GM13976 (cell line): ENCODE measurements around the gene LMLN.

Experiments used
- DNase-seq: peaks from one replicate; pipeline ENCODE4 v3.0.0; 2012; ENCODE audit warnings: low spot score
- in situ Hi-C: fragments of 300-500 bp; cut with MboI; formaldehyde crosslinking; loops from one replicate; pipeline ENCODE4 v1.12.0; 2022; ENCODE audit warnings: low sequenced_read_pairs, mixed read lengths, inconsistent platforms; ENCODE audit not compliant: unreplicated experiment
- TF ChIP-seq, protein P1 (sequence below): IDR thresholded peaks from 2 replicates; pipeline ENCODE4 v1.5.1; 2012; ENCODE audit warnings: borderline replicate concordance, mild to moderate bottlenecking; ENCODE audit not compliant: insufficient read depth; ENCODE audit errors: extremely low read depth, missing control alignments, control extremely low read depth

Gene LMLN

DNA sequence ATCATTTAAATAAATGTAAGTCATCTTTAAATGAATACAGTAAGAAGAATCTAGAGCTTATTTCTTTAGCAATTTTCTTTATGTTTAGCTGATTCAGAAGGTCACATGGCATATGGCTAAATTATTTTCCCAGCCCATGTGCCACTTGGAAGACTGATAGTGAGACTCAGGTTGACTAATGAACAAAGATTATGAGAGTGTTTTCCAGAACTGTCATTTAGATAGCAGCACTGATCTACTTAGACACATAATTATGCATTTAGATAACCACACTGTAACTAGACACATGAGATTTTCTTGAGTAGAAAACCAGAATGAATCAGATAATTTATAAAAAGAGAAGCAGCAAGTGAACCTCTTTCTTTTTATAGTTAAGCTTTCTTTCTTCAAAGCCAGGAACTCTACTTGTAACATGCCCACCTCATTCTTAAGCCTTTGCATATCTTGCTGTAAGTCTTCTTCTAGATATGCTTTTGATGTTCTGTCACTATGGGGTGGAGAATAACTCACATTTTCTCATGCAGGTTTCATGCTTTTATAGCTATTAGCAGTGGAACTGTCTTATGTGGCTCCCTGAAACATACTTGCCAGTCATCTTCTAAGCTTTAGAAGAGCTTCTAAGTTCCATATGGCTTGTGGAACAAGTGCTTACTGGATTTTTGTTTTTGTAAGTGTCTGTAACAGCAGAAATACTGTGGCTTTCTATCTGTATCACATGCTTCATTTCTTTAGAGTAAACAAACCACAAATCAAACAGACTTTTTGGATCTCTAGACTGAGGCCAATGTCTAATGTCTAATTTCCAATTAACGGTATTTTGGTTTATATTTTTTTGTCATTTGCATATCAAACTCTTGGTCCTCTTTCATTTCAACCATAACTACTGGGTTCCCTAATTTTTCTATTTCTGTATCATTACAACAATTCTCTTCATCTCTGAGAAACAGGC lies 101.4 kb downstream of the LMLN start:
- DNase-seq, result no peak
- in situ Hi-C loops, result no loop called here
- TF ChIP-seq, protein P1, sequence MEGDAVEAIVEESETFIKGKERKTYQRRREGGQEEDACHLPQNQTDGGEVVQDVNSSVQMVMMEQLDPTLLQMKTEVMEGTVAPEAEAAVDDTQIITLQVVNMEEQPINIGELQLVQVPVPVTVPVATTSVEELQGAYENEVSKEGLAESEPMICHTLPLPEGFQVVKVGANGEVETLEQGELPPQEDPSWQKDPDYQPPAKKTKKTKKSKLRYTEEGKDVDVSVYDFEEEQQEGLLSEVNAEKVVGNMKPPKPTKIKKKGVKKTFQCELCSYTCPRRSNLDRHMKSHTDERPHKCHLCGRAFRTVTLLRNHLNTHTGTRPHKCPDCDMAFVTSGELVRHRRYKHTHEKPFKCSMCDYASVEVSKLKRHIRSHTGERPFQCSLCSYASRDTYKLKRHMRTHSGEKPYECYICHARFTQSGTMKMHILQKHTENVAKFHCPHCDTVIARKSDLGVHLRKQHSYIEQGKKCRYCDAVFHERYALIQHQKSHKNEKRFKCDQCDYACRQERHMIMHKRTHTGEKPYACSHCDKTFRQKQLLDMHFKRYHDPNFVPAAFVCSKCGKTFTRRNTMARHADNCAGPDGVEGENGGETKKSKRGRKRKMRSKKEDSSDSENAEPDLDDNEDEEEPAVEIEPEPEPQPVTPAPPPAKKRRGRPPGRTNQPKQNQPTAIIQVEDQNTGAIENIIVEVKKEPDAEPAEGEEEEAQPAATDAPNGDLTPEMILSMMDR, result no peak

GRCh38 chr3:198062068-198062465 lies 102.0 kb downstream of the LMLN start:
- no peak for DNase-seq
- in situ Hi-C loops, result no loop called here

GRCh38 chr3:198064420-198064819 lies 104.4 kb downstream of the LMLN start:
- TF ChIP-seq, protein P1, result no peak
- in situ Hi-C loops, result no loop called here
- DNase-seq, result no peak

More at GRCh38 chr3:198062068-198062465, 102.0 kb downstream of the LMLN start:
- TF ChIP-seq, protein P1, result no peak

DNA sequence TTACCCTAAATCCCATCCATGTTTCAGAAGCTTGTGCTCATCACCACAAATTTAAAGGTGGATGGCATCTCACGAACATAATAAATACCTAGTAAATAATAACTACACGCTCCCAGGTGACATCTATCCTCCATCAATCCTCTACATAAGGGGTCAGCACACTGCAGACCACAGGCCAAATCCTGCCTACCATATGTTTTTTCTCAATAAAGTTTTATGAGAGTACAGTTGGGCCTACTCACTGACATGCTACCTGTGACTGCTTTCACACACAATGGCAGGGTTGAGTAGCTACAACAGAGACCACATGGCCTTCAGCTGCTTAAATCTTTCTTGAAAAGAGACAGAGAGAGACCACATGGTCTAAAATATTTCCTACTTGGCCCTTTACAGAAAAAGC lies 105.9 kb downstream of the LMLN start:
- DNase-seq, result no peak
- TF ChIP-seq, protein P1, result no peak
- in situ Hi-C loops, result no loop called here

DNA sequence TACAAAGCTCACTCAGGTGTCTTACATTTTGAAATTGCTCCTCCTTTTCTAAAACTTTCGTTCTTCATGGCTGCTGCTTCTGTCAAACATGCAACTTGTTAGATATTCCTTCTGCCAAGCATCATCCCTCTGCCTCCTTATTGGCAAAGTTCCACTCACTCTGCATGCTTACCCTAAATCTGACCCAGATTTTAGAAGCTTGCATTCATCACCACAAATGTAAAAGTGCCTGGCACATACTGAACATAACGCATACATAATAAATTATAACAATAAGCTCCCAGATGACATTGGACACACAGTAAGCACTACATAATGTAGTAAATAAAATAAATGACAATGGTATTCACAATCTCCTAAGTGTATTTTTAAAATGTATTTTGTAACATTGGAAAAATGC lies 107.4 kb downstream of the LMLN start:
- TF ChIP-seq, protein P1, result no peak
- no peak for DNase-seq
- in situ Hi-C loops, result no loop called here

DNA sequence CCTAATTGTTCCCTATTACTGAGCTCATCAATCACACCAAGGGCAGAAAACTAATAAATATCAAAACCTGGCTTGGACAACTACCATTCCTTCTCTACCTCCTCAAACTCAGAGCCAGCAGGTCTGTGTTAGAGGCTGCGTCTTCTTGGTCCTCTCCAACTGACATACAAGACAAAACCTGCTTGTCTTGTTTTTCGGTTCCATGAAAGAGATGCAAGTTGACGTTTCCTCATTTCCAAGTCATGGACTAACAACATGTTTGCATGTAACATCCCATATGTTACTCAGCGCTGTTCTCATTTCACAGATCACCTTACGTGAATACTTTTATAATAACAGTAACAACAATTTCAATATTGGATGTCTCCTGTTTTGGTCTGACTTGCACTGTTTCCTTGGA lies 110.9 kb downstream of the LMLN start:
- TF ChIP-seq, protein P1, result no peak
- DNase-seq, result no peak
- in situ Hi-C loops, result no loop called here
